ENCODE results near the gene CPN1. TPM values are rescaled to one million over a fixed set of nuclear protein-coding genes. Genes with fewer than 3 reads are reported as not detected.

The CPN1 gene
- total and polyA plus RNA-seq, 2 donors (not counting 3 experiments of a cell fraction or from before 2014, with no cell fraction given) = not detected

DNA sequence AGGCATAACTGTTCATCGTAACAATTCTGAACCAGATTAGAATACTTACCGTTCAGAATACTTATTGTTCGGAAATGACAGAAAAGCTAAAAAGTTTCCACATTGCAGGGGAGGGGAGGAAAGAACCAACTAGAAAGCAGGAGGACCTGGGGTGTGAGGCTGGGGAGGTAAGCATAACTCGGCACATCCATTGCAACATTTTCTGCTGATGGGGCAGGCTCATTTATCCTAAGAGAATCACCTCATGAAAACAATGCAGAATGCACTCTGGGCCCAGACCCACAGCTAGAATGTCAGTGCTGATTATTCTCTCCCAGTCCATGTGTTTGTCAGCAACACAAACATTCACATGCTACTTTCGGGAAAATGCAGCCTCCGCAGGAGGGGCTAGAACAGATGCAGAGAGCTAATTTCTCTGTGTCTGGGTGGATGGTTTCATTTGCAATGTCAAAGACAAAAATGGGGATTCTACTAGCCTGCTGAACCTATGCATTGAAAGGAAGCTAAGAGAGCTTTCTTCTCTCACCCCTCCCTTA, 81.5 kb downstream of the CPN1 start:
- Histone ChIP-seq H3K4me2 (ENCODE audit: insufficient read depth, low read length) (no peak overlapping the region), H3K4me3 (replicated peaks in 1 of 3; ENCODE audit: insufficient read depth in 1 of 3, low read depth in 1 of 3, low read length in 3 of 3) (no peak overlapping the region), H3K9me3 (replicated peaks; ENCODE audit: control insufficient read depth, insufficient read depth, low read length) (no peaks in the 10 kb centered on the region), H3K9ac (replicated peaks; ENCODE audit: extremely low read depth, insufficient read depth, low read length) (no peak overlapping the region), H3K9me1 (replicated peaks; ENCODE audit: control insufficient read depth, extremely low read depth, insufficient read depth, low read length) (no peaks in the 10 kb centered on the region), H3K79me2 (ENCODE audit: control insufficient read depth, insufficient read depth, low read length) (peaks cover 98% of the 10 kb centered on the region), H3K4me1 (ENCODE audit: control insufficient read depth, extremely low read depth, insufficient read depth, low read length) (peaks cover 57% of the 10 kb centered on the region), H3K36me3 (ENCODE audit: control insufficient read depth in 2 of 2, extremely low read depth in 1 of 2, insufficient read depth in 2 of 2, low read length in 2 of 2) (peaks cover 0 to 7% of the 10 kb centered on the region in 2 experiments), H3K27me3 (ENCODE audit: control insufficient read depth in 2 of 2, insufficient read depth in 2 of 2, low read length in 2 of 2) (no peaks in the 10 kb centered on the region), H4K20me1 (replicated peaks; ENCODE audit: control insufficient read depth, extremely low read depth, insufficient read depth, low read length) (peaks cover 8% of the 10 kb centered on the region), H2AFZ (ENCODE audit: low read depth, low read length) (no peak overlapping the region), H3K27ac (ENCODE audit: insufficient read depth, low read depth, low read length) (no peak overlapping the region)
- CTCF ChIA-PET = interaction anchor here (0.8 to 2.7 kb wide), 6 partner anchors 10 to 154 kb away, joined by 3 to 10 read pairs (median 4); partner anchors contain the start of gene DNMBP
- FAIRE-seq = no peak
- DNase-seq (ENCODE audit: low read depth, low spot score) = no peak
- POLR2A ChIA-PET = no interaction called here
- intact Hi-C loops (cut with micrococcal nuclease) = no loop called here
- BruUV-seq (replicated peaks) = no TSS peak
- no peak for TF ChIP-seq GATA2 (IDR thresholded peaks at IDR 0.05; ENCODE audit: insufficient read depth, insufficient read length, low read depth, low read length)
- no peak for TF ChIP-seq MYC (IDR thresholded peaks at IDR 0.05; ENCODE audit: low read depth, low read length)
- TF ChIP-seq, protein P1, sequence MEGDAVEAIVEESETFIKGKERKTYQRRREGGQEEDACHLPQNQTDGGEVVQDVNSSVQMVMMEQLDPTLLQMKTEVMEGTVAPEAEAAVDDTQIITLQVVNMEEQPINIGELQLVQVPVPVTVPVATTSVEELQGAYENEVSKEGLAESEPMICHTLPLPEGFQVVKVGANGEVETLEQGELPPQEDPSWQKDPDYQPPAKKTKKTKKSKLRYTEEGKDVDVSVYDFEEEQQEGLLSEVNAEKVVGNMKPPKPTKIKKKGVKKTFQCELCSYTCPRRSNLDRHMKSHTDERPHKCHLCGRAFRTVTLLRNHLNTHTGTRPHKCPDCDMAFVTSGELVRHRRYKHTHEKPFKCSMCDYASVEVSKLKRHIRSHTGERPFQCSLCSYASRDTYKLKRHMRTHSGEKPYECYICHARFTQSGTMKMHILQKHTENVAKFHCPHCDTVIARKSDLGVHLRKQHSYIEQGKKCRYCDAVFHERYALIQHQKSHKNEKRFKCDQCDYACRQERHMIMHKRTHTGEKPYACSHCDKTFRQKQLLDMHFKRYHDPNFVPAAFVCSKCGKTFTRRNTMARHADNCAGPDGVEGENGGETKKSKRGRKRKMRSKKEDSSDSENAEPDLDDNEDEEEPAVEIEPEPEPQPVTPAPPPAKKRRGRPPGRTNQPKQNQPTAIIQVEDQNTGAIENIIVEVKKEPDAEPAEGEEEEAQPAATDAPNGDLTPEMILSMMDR (IDR thresholded peaks at IDR 0.05; ENCODE audit: extremely low read depth in 1 of 2, insufficient read depth in 1 of 2, low read depth in 1 of 2, low read length in 2 of 2) = no peak
- no peak for TF ChIP-seq JUN (IDR thresholded peaks at IDR 0.05; ENCODE audit: borderline replicate concordance, insufficient read depth, insufficient read length, low read depth)
- dilution Hi-C loops (cut with MboI; ENCODE audit: extremely low pct_ligation_motif_present, low sequenced_read_pairs) = no loop called here
